AG04450 (cell line): Measurements from ENCODE around the gene CAB39L. TPM values are rescaled to one million over a fixed set of nuclear protein-coding genes. Genes with fewer than 3 reads are reported as not detected.

Experiments
- CTCF ChIA-PET: fragments of 300-600, 350-600 bp; formaldehyde crosslinking; extraction: SDS; loops from one replicate; lab custom pipeline; 2022; ENCODE audit warnings: antibody characterized with exemption, inconsistent platforms; lab: Charles Lee
- POLR2A ChIA-PET: fragments of 350-600 bp; formaldehyde crosslinking; extraction: SDS; loops from one replicate; lab custom pipeline; 2021; ENCODE audit warnings: antibody characterized with exemption, inconsistent platforms; lab: Yijun Ruan, JAX
- DNase-seq: peaks from one replicate; pipeline ENCODE4 v3.0.0-alpha.2; 2011; ENCODE audit warnings: low read depth, low spot score
- H3K27ac ChIP-seq: one replicate; pipeline ENCODE4 v1.5.1; 2012; ENCODE audit warnings: low read depth, low read length, control low read depth
- H3K27me3 ChIP-seq: one replicate; pipeline ENCODE4 v1.6.0; 2012; ENCODE audit warnings: low read length; ENCODE audit not compliant: control insufficient read depth, insufficient read depth
- H3K4me3 ChIP-seq: 2 replicates; pipeline ENCODE4 v1.5.1; 2011; ENCODE audit warnings: mild to moderate bottlenecking, low read depth, low read length, control low read depth
- H3K9me3 ChIP-seq: 2 replicates; pipeline ENCODE4 v1.5.1; 2012; ENCODE audit warnings: low read length; ENCODE audit not compliant: control insufficient read depth, insufficient read depth
- CTCF ChIP-seq: IDR thresholded peaks from 2 replicates; pipeline ENCODE4 v1.5.1; 2011; ENCODE audit warnings: low read depth, low read length, control low read depth, inconsistent platforms
- polyA plus RNA-seq: library from polyadenylated mRNA; depleted of rRNA; stranded (reverse); fragments of >200 nt; gene quantifications from 2 replicates; pipeline ENCODE4 v1.2.3, GENCODE V29; 2011

Gene CAB39L
- polyA plus RNA-seq, 1 experiment = 26.3 TPM

GRCh38 chr13:49353908-49354307, 90.0 kb downstream of the CAB39L start:
- H3K4me3 ChIP-seq = no peak overlapping the region
- no peak overlapping the region for H3K27ac ChIP-seq
- ChIA-PET CTCF (no interaction called here), POLR2A (no interaction called here)
- H3K27me3 ChIP-seq = no peaks in the 10 kb centered on the region
- TF ChIP-seq CTCF = no peak
- peaks cover 3% of the 10 kb centered on the region; the same call in 1 of the 2 replicates for H3K9me3 ChIP-seq
- DNase-seq = no peak

GRCh38 chr13:49351871-49352270, 92.0 kb downstream of the CAB39L start:
- no peak overlapping the region for H3K4me3 ChIP-seq
- H3K9me3 ChIP-seq = peaks cover 3% of the 10 kb centered on the region
- no peaks in the 10 kb centered on the region for H3K27me3 ChIP-seq
- DNase-seq = peak; percentile 20
- ChIA-PET POLR2A (no interaction called here), CTCF (no interaction called here)
- H3K27ac ChIP-seq = no peak overlapping the region
- no peak for TF ChIP-seq CTCF

GRCh38 chr13:49348751-49349150, 95.1 kb downstream of the CAB39L start:
- TF ChIP-seq CTCF = no peak
- POLR2A ChIA-PET = no interaction called here
- H3K27me3 ChIP-seq = no peaks in the 10 kb centered on the region
- no peak for DNase-seq
- CTCF ChIA-PET = no interaction called here
- no peak overlapping the region for H3K27ac ChIP-seq
- H3K4me3 ChIP-seq = no peak overlapping the region
- H3K9me3 ChIP-seq = no peaks in the 10 kb centered on the region; the same call in 1 of the 2 replicates

- ChIA-PET CTCF (no interaction called here), POLR2A (no interaction called here)
- Histone ChIP-seq H3K27me3 (no peaks in the 10 kb centered on the region), H3K9me3 (no peaks in the 10 kb centered on the region; the same call in 1 of the 2 replicates), H3K4me3 (no peak overlapping the region), H3K27ac (no peak overlapping the region)
- no peak for TF ChIP-seq CTCF
- DNase-seq = no peak
These were observed 96.0 kb downstream of the CAB39L start for GRCh38 chr13:49347650-49348385.

GRCh38 chr13:49346460-49346859, 97.4 kb downstream of the CAB39L start:
- H3K9me3 ChIP-seq = no peaks in the 10 kb centered on the region; the same call in 1 of the 2 replicates
- no peak overlapping the region for H3K27ac ChIP-seq
- CTCF ChIA-PET = interaction anchor here (0.6 kb wide), 1 partner anchor 244 kb away, joined by 3 read pairs; no protein-coding TSS in a partner anchor
- no peak for DNase-seq
- H3K27me3 ChIP-seq = no peaks in the 10 kb centered on the region
- POLR2A ChIA-PET = no interaction called here
- no peak for TF ChIP-seq CTCF
- H3K4me3 ChIP-seq = no peak overlapping the region
